ENCODE results near the gene UGT3A2. TPM values are rescaled to one million over a fixed set of nuclear protein-coding genes. Genes with fewer than 3 reads are reported as not detected.

Gene UGT3A2
- polyA plus RNA-seq, 1 of the 3 experiments (the other 2 are of a cell fraction): 0.05 TPM

DNA sequence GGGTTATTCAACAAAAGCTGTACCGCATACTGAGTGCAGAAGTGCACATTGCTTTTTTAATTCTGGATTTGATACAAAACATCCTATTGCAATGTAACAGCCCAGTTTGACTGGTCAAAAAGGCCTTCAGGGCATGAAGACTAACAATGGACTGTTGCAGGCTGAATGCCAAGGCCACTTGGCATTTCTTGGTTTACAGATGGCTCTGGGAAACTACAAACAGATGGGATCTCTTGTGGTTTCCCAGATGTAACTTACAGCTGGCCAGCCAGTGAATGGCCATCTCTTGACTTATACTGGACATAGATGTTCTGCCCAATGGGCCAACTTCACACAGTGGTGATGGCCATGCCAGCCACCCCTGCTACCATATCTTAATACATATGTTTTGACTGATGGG lies 36.8 kb downstream of the UGT3A2 start:
- Histone ChIP-seq H3K27me3 (ENCODE audit: insufficient read depth) (no peaks in the 10 kb centered on the region), H3F3A (replicated peaks; ENCODE audit: insufficient read depth) (no peaks in the 10 kb centered on the region), H3K9ac (no peak overlapping the region), H3K4me1 (ENCODE audit: control insufficient read depth in 1 of 2, insufficient read depth in 2 of 2, low read depth in 1 of 2, low read length in 1 of 2) (peaks cover 0 to 31% of the 10 kb centered on the region in 2 experiments; a peak in 1 of 4 replicates), H3K4me2 (no peak overlapping the region), H3K9me3 (no peaks in the 10 kb centered on the region), H3K79me2 (ENCODE audit: insufficient read depth) (no peaks in the 10 kb centered on the region), H3K9me2 (no peaks in the 10 kb centered on the region), H2AFZ (ENCODE audit: low read depth) (no peak overlapping the region), H4K20me1 (ENCODE audit: insufficient read depth) (no peaks in the 10 kb centered on the region), H3K36me3 (replicated peaks in 1 of 2; ENCODE audit: control insufficient read depth in 1 of 2, insufficient read depth in 2 of 2, low read length in 1 of 2) (no peaks in the 10 kb centered on the region), H3K4me3 (ENCODE audit: low read depth in 2 of 2, low read length in 1 of 2) (no peak overlapping the region), H3K27ac (ENCODE audit: low read depth in 2 of 2, low read length in 1 of 2) (peak overlapping the region in 1 of 2 experiments; percentile 76; a peak in 2 of 4 replicates)
- TF ChIP-seq RCOR1 (IDR thresholded peaks at IDR 0.05; ENCODE audit: low read length) (peak; percentile 88), GABPA (IDR thresholded peaks at IDR 0.05; ENCODE audit: low read depth) (no peak), CHD2 (IDR thresholded peaks at IDR 0.05; ENCODE audit: low read length, partially characterized antibody) (peak; percentile 64), GATA2 (CRISPR knock-in tag; IDR thresholded peaks at IDR 0.05) (peak; percentile 60), EP300 (IDR thresholded peaks at IDR 0.05; ENCODE audit: borderline replicate concordance in 1 of 2, low read depth in 1 of 2, low read length in 1 of 2) (peak in 1 of 2 experiments; percentile 84; a peak in 2 of 4 replicates)
- TF ChIP-seq, protein P1, sequence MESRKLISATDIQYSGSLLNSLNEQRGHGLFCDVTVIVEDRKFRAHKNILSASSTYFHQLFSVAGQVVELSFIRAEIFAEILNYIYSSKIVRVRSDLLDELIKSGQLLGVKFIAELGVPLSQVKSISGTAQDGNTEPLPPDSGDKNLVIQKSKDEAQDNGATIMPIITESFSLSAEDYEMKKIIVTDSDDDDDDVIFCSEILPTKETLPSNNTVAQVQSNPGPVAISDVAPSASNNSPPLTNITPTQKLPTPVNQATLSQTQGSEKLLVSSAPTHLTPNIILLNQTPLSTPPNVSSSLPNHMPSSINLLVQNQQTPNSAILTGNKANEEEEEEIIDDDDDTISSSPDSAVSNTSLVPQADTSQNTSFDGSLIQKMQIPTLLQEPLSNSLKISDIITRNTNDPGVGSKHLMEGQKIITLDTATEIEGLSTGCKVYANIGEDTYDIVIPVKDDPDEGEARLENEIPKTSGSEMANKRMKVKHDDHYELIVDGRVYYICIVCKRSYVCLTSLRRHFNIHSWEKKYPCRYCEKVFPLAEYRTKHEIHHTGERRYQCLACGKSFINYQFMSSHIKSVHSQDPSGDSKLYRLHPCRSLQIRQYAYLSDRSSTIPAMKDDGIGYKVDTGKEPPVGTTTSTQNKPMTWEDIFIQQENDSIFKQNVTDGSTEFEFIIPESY (IDR thresholded peaks at IDR 0.05; ENCODE audit: borderline replicate concordance, low read depth): no peak
- 9% methylated on average over 1 of the region's 1 CpG for WGBS (ENCODE audit: low lambda C conversion rate)
- CTCF ChIA-PET: interaction anchor here (0.7 kb wide), 1 partner anchor 142 kb away, joined by 3 read pairs; no protein-coding TSS in a partner anchor
- POLR2A ChIA-PET: interaction anchor here (0.6 kb wide), 1 partner anchor 123 kb away, joined by 3 read pairs; no protein-coding TSS in a partner anchor
- peak; percentile 68 for DNase-seq

DNA sequence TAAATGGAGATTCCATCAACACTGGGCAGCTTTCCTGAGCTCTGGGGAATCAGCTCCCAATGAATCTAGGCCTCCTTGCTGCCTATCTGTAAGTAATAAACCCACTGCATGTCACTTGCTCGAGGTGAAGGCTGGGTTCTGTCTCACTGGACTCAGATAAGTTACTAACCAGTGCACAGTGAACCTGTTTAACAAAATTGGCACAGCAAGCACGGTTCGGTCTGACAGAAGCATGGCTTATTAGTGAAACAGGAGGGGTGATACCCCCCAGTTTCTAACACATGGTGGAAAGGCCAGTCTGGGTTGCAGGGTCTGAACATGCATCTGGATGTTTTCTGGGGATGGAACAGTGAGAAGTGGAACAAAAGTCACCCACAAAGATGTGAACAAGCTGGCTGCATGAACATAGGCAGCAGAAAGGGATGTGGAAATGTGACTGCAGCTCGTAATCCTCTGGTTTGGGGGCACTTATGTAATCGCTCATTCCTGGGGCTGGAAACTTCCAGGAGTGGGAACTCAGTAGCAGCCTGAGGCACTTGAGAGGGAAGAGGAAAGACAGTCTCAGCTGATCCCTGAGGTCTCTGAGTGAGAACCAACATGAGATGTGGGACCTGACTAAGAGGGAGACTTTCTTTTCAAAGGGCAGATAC lies 37.7 kb downstream of the UGT3A2 start:
- no peaks in the 10 kb centered on the region for H3K79me2 ChIP-seq (ENCODE audit: insufficient read depth)
- no peaks in the 10 kb centered on the region for H3K9me2 ChIP-seq
- H3K36me3 ChIP-seq (replicated peaks in 1 of 2; ENCODE audit: control insufficient read depth in 1 of 2, insufficient read depth in 2 of 2, low read length in 1 of 2): no peaks in the 10 kb centered on the region
- no peak overlapping the region for H2AFZ ChIP-seq (ENCODE audit: low read depth)
- H3K27ac ChIP-seq (ENCODE audit: low read depth in 2 of 2, low read length in 1 of 2): peak overlapping the region in 1 of 2 experiments; percentile 76; a peak in 1 of 4 replicates
- ChIA-PET CTCF (interaction anchor here (0.6 kb wide), 1 partner anchor 44 kb away, joined by 3 read pairs; no protein-coding TSS in a partner anchor), POLR2A (interaction anchor here (0.6 kb wide), 1 partner anchor 124 kb away, joined by 3 read pairs; no protein-coding TSS in a partner anchor)
- no peaks in the 10 kb centered on the region for H3K27me3 ChIP-seq (ENCODE audit: insufficient read depth)
- H3K4me1 ChIP-seq (ENCODE audit: control insufficient read depth in 1 of 2, insufficient read depth in 2 of 2, low read depth in 1 of 2, low read length in 1 of 2): peaks cover 0 to 25% of the 10 kb centered on the region in 2 experiments; a peak in 1 of 4 replicates
- H3K4me2 ChIP-seq: no peak overlapping the region
- DNase-seq: no peak
- H3K9ac ChIP-seq: no peak overlapping the region
- no peak overlapping the region for H3K4me3 ChIP-seq (ENCODE audit: low read depth in 2 of 2, low read length in 1 of 2)
- 13% methylated on average over 5 of the region's 5 CpGs for WGBS (ENCODE audit: low lambda C conversion rate)
- no peaks in the 10 kb centered on the region for H3K9me3 ChIP-seq
- H4K20me1 ChIP-seq (ENCODE audit: insufficient read depth): no peaks in the 10 kb centered on the region
- H3F3A ChIP-seq (replicated peaks; ENCODE audit: insufficient read depth): no peaks in the 10 kb centered on the region
- TF ChIP-seq, protein P2, sequence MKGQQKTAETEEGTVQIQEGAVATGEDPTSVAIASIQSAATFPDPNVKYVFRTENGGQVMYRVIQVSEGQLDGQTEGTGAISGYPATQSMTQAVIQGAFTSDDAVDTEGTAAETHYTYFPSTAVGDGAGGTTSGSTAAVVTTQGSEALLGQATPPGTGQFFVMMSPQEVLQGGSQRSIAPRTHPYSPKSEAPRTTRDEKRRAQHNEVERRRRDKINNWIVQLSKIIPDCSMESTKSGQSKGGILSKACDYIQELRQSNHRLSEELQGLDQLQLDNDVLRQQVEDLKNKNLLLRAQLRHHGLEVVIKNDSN (IDR thresholded peaks at IDR 0.05; ENCODE audit: borderline replicate concordance, low read depth): no peak
- TF ChIP-seq EZH2phosphoT487 (IDR thresholded peaks at IDR 0.05; ENCODE audit: borderline replicate concordance, low read depth): no peak
- no peak for TF ChIP-seq TEAD4 (IDR thresholded peaks at IDR 0.05; ENCODE audit: borderline replicate concordance, insufficient read depth)
- TF ChIP-seq RXRA (IDR thresholded peaks at IDR 0.05; ENCODE audit: borderline replicate concordance, low read depth): no peak
- TF ChIP-seq, protein P3, sequence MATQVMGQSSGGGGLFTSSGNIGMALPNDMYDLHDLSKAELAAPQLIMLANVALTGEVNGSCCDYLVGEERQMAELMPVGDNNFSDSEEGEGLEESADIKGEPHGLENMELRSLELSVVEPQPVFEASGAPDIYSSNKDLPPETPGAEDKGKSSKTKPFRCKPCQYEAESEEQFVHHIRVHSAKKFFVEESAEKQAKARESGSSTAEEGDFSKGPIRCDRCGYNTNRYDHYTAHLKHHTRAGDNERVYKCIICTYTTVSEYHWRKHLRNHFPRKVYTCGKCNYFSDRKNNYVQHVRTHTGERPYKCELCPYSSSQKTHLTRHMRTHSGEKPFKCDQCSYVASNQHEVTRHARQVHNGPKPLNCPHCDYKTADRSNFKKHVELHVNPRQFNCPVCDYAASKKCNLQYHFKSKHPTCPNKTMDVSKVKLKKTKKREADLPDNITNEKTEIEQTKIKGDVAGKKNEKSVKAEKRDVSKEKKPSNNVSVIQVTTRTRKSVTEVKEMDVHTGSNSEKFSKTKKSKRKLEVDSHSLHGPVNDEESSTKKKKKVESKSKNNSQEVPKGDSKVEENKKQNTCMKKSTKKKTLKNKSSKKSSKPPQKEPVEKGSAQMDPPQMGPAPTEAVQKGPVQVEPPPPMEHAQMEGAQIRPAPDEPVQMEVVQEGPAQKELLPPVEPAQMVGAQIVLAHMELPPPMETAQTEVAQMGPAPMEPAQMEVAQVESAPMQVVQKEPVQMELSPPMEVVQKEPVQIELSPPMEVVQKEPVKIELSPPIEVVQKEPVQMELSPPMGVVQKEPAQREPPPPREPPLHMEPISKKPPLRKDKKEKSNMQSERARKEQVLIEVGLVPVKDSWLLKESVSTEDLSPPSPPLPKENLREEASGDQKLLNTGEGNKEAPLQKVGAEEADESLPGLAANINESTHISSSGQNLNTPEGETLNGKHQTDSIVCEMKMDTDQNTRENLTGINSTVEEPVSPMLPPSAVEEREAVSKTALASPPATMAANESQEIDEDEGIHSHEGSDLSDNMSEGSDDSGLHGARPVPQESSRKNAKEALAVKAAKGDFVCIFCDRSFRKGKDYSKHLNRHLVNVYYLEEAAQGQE (IDR thresholded peaks at IDR 0.05; ENCODE audit: low read depth, low read length): no peak
- no peak for TF ChIP-seq NFIC (IDR thresholded peaks at IDR 0.05; ENCODE audit: borderline replicate concordance)
- TF ChIP-seq FOXJ3 (CRISPR knock-in tag; IDR thresholded peaks at IDR 0.05): no peak
- TF ChIP-seq TAF1 (IDR thresholded peaks at IDR 0.05; ENCODE audit: borderline replicate concordance, low read depth, low read length): no peak
- TF ChIP-seq, protein P4, sequence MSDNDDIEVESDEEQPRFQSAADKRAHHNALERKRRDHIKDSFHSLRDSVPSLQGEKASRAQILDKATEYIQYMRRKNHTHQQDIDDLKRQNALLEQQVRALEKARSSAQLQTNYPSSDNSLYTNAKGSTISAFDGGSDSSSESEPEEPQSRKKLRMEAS (IDR thresholded peaks at IDR 0.05; ENCODE audit: low read depth): no peak
- no peak for TF ChIP-seq FOXM1 (IDR thresholded peaks at IDR 0.05; ENCODE audit: low read depth)
- TF ChIP-seq, protein P1 (IDR thresholded peaks at IDR 0.05; ENCODE audit: borderline replicate concordance, low read depth): no peak
- TF ChIP-seq POLR2AphosphoS5 (IDR thresholded peaks at IDR 0.05; ENCODE audit: low read depth, low read length): no peak
